Esophagus squamous epithelium (tissue), 5 donors: ENCODE data around the gene RADIL. TPM values are rescaled to one million over a fixed set of nuclear protein-coding genes. Genes with fewer than 3 reads are reported as not detected.
A peak's percentile ranks its signal among the peaks of the same experiment; 100 is the strongest.

Experiments used
- DNase-seq: peaks from one replicate; lab custom pipeline; 2025; lab: John Stamatoyannopoulos, UW
- H3K27ac ChIP-seq, 4 donors: fragments of 200-600 bp; sonication (generic); one replicate each; pipeline ENCODE4 v1.5.1; 2016 to 2019; ENCODE audit warnings: mild to moderate bottlenecking in 1 of 4
- H3K27me3 ChIP-seq, 4 donors: fragments of 200-600 bp; sonication (generic); 1 replicate in 3 of 4; 2 replicates in 1 of 4; pipeline versions ENCODE4 v1.5.1 to v1.6.0; 2017 to 2021; ENCODE audit warnings: antibody characterized with exemption in 1 of 4
- H3K36me3 ChIP-seq, 3 donors: fragments of 200-600 bp; sonication (generic); one replicate each; pipeline ENCODE4 v1.5.1; 2016 to 2019
- H3K4me1 ChIP-seq, 3 donors: fragments of 200-600 bp; sonication (generic); one replicate each; pipeline ENCODE4 v1.5.1; 2017 to 2019
- H3K4me3 ChIP-seq, 4 donors: fragments of 200-600 bp; sonication (generic); 1 replicate in 3 of 4; 2 replicates in 1 of 4; pipeline ENCODE4 v1.5.1; 2016 to 2019; ENCODE audit warnings: mild to moderate bottlenecking in 2 of 4, moderate library complexity in 1 of 4
- H3K9me3 ChIP-seq, 3 donors: fragments of 200-600 bp; sonication (generic); one replicate each; pipeline ENCODE4 v1.5.1; 2016 to 2019
- CTCF ChIP-seq, 6 experiments: fragments of 450-650 bp in 4 of 6; fragments of 200-600 bp in 2 of 6; sonication (generic) in 2 of 6; IDR thresholded peaks; one replicate each; pipeline ENCODE4 v1.5.1; 2016 to 2019; ENCODE audit warnings: antibody characterized with exemption in 6 of 6, mild to moderate bottlenecking in 4 of 6, moderate library complexity in 4 of 6
- POLR2A ChIP-seq, 4 donors: fragments of 450-650 bp; IDR thresholded peaks; one replicate each; pipeline ENCODE4 v1.6.1; 2017; ENCODE audit warnings: antibody characterized with exemption in 4 of 4, mild to moderate bottlenecking in 4 of 4, moderate library complexity in 3 of 4
- WGBS, 2 donors: methylation state at CpG; one replicate each; pipeline ENCODE4 v1.1.5; 2018; 5-methylcytosine and 5-hydroxymethylcytosine counted together
- intact Hi-C: fragments of 100-400 bp; cut with DNase I; formaldehyde crosslinking; loops from one replicate; pipeline ENCODE4 v1.15.0; 2022
- total RNA-seq, 4 donors: library from RNA; depleted of rRNA; stranded (reverse); fragments of >200 nt; gene quantifications; one replicate each; pipeline ENCODE4 v1.1.0, GENCODE V29; 2016
- donor health status: DM: yes; HTN: yes; CAD: no.

The RADIL gene
- total RNA-seq, 4 donors from 2014 or later: 0.35 to 3.1 (median 1.8) TPM; not detected in 1

- no peak for DNase-seq
- H3K4me1 ChIP-seq: peaks cover 14 to 43% (median 21%) of the 10 kb centered on the region in 3 donors
Measured at GRCh38 chr7:4775848-4776623, 107.5 kb downstream of the RADIL start.

GRCh38 chr7:4775250-4775847 is 108.2 kb downstream of the RADIL start, which contains the start of gene AP5Z1:
AP5Z1 (plus strand) TSS chr7:4775623; CDS start chr7:4775716, 93 bp downstream.
- H3K27ac ChIP-seq: peak within 1 kb of the TSS; percentile 93 to 94 (median 93)
- H3K36me3 ChIP-seq: peaks cover 0 to 20% (median 0%) of the 10 kb centered on the region in 3 donors
- no peaks in the 10 kb centered on the region for H3K9me3 ChIP-seq
- no peaks in the 10 kb centered on the region for H3K27me3 ChIP-seq
- peak within 1 kb of the TSS; percentile 84 to 94 (median 89) for H3K4me3 ChIP-seq
- 0% methylated on average over 1 to 13 of the region's 55 CpGs for WGBS, 2 donors
- peak in 3 of 4 donors; percentile 91 to 93 (median 93) for TF ChIP-seq POLR2A (IDR thresholded peaks at IDR 0.05)
- TF ChIP-seq CTCF (IDR thresholded peaks at IDR 0.05): peak in 1 of 6 experiments; percentile 28
- peaks cover 14 to 43% (median 21%) of the 10 kb centered on the region in 3 donors for H3K4me1 ChIP-seq
- intact Hi-C loops: no loop called here
- DNase-seq: peak; percentile 80

More at GRCh38 chr7:4775848-4776623, 107.5 kb downstream of the RADIL start:
- Histone ChIP-seq H3K27ac (peak overlapping the region; percentile 93 to 94 (median 93)), H3K4me3 (peak overlapping the region; percentile 84 to 94 (median 89)), H3K27me3 (no peaks in the 10 kb centered on the region), H3K9me3 (no peaks in the 10 kb centered on the region), H3K36me3 (peaks cover 0 to 27% (median under 1%) of the 10 kb centered on the region in 3 donors)
- 15 to 21% methylated on average over 15 to 25 of the region's 32 CpGs for WGBS, 2 donors
- intact Hi-C loops: no loop called here
- TF ChIP-seq POLR2A (IDR thresholded peaks at IDR 0.05) (no peak), CTCF (IDR thresholded peaks at IDR 0.05) (no peak)

GRCh38 chr7:4774658-4775249 is 108.8 kb downstream of the RADIL start:
- 11 to 30% methylated on average over 4 to 11 of the region's 24 CpGs for WGBS, 2 donors
- intact Hi-C loops: no loop called here
- H3K4me3 ChIP-seq: peak overlapping the region; percentile 84 to 94 (median 89)
- peaks cover 0 to 14% (median 0%) of the 10 kb centered on the region in 3 donors for H3K36me3 ChIP-seq
- no peaks in the 10 kb centered on the region for H3K27me3 ChIP-seq
- H3K4me1 ChIP-seq: peaks cover 14 to 43% (median 21%) of the 10 kb centered on the region in 3 donors
- H3K9me3 ChIP-seq: no peaks in the 10 kb centered on the region
- H3K27ac ChIP-seq: peak overlapping the region; percentile 93 to 94 (median 93)
- no peak for TF ChIP-seq CTCF (IDR thresholded peaks at IDR 0.05)
- no peak for TF ChIP-seq POLR2A (IDR thresholded peaks at IDR 0.05)
- DNase-seq: no peak

- no peaks in the 10 kb centered on the region for H3K27me3 ChIP-seq
- H3K4me1 ChIP-seq: peaks cover 14 to 43% (median 21%) of the 10 kb centered on the region in 3 donors
- DNase-seq: no peak
- intact Hi-C loops: no loop called here
- H3K4me3 ChIP-seq: no peak overlapping the region
- H3K9me3 ChIP-seq: no peaks in the 10 kb centered on the region
- peak overlapping the region in 1 of 4 donors; percentile 94 for H3K27ac ChIP-seq
- no peak for TF ChIP-seq CTCF (IDR thresholded peaks at IDR 0.05)
- no peak for TF ChIP-seq POLR2A (IDR thresholded peaks at IDR 0.05)
- WGBS, 2 donors: 82 to 83% methylated on average over 12 of the region's 12 CpGs
- peaks cover 0 to 16% (median 0%) of the 10 kb centered on the region in 3 donors for H3K36me3 ChIP-seq
Measured at GRCh38 chr7:4774007-4774406, 109.5 kb downstream of the RADIL start.
